Uterus (tissue), 4 donors: Measurements from ENCODE around the gene NELL1. TPM values are rescaled to one million over a fixed set of nuclear protein-coding genes. Genes with fewer than 3 reads are reported as not detected.

Source experiments
- DNase-seq, 2 donors: peaks; one replicate each; pipeline ENCODE4 v3.0.0-alpha.2; 2019 to 2020
- H3K27ac ChIP-seq, 2 donors: fragments of 200-600 bp; sonication (generic); 1 replicate in 1 of 2; 2 replicates in 1 of 2; pipeline ENCODE4 v1.5.1; 2016 to 2018
- H3K27me3 ChIP-seq, 2 donors: fragments of 200-600 bp; sonication (generic); one replicate each; pipeline ENCODE4 v1.5.1; 2018 to 2019; ENCODE audit warnings: control low read depth in 1 of 2
- H3K36me3 ChIP-seq, 2 donors: fragments of 200-600 bp; sonication (generic); one replicate each; pipeline ENCODE4 v1.5.1; 2019; ENCODE audit warnings: control low read depth in 1 of 2
- H3K4me1 ChIP-seq, 2 donors: fragments of 200-600 bp; sonication (generic); one replicate each; pipeline ENCODE4 v1.5.1; 2018 to 2019; ENCODE audit warnings: control low read depth in 1 of 2
- H3K4me3 ChIP-seq, 2 donors: fragments of 200-600 bp; sonication (generic); 1 replicate in 1 of 2; 2 replicates in 1 of 2; pipeline ENCODE4 v1.5.1; 2018 to 2019; ENCODE audit warnings: mild to moderate bottlenecking in 1 of 2
- H3K9me3 ChIP-seq, 2 donors: fragments of 200-600 bp; sonication (generic); one replicate each; pipeline ENCODE4 v1.5.1; 2019; ENCODE audit warnings: control low read depth in 1 of 2
- POLR2A ChIP-seq, 2 donors: fragments of 450-650 bp; IDR thresholded peaks; one replicate each; pipeline ENCODE4 v1.6.1; 2016; ENCODE audit warnings: antibody characterized with exemption in 2 of 2, mild to moderate bottlenecking in 1 of 2, moderate library complexity in 1 of 2
- intact Hi-C: fragments of 100-400 bp; cut with DNase I; formaldehyde crosslinking; loops from one replicate; pipeline ENCODE4 v1.15.1; 2023; ENCODE audit warnings: low total_unique reads
- total RNA-seq, 4 donors: library from RNA; depleted of rRNA in 3 of 4; stranded (reverse); fragments of >200 nt in 3 of 4; gene quantifications; one replicate each; pipeline versions ENCODE4 v1.1.0 to v1.2.4, GENCODE V29; 2014 to 2023
- TF ChIP-seq, protein P1 (sequence below), 4 experiments: fragments of 200-600 bp in 2 of 4; fragments of 450-650 bp in 2 of 4; sonication (generic) in 2 of 4; IDR thresholded peaks; one replicate each; pipeline ENCODE4 v1.5.1; 2016 to 2019; ENCODE audit warnings: antibody characterized with exemption in 4 of 4, mild to moderate bottlenecking in 2 of 4, moderate library complexity in 1 of 4
- donor health status: DM: yes; HTN: yes; CAD: no.

Gene NELL1
- total RNA-seq, 4 donors from 2014 or later = 0.34 to 25.1 TPM; not detected in 2

DNA sequence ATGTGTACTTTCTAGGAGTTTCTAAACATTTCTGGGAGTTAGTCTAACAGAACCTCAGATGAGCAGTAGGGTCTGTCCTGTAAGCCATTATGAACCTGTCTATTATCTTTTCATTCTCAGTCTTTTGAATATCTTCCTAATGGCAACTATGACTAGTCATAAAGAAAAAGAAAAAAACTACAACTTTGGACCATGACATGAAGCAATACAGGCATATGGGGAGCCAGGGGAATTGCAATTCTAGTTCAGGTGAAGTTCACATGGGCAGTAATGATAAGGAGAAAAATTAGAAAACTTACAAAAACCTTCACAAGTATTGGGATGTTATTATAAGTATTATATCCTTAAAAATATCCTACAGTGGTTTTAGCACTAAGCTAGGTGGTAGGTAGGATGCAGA, 874.5 kb downstream of the NELL1 start:
- Histone ChIP-seq H3K4me3 (no peak overlapping the region), H3K27me3 (no peaks in the 10 kb centered on the region), H3K4me1 (no peaks in the 10 kb centered on the region), H3K36me3 (no peaks in the 10 kb centered on the region), H3K9me3 (no peaks in the 10 kb centered on the region), H3K27ac (no peak overlapping the region)
- no peak for DNase-seq
- TF ChIP-seq, protein P1, sequence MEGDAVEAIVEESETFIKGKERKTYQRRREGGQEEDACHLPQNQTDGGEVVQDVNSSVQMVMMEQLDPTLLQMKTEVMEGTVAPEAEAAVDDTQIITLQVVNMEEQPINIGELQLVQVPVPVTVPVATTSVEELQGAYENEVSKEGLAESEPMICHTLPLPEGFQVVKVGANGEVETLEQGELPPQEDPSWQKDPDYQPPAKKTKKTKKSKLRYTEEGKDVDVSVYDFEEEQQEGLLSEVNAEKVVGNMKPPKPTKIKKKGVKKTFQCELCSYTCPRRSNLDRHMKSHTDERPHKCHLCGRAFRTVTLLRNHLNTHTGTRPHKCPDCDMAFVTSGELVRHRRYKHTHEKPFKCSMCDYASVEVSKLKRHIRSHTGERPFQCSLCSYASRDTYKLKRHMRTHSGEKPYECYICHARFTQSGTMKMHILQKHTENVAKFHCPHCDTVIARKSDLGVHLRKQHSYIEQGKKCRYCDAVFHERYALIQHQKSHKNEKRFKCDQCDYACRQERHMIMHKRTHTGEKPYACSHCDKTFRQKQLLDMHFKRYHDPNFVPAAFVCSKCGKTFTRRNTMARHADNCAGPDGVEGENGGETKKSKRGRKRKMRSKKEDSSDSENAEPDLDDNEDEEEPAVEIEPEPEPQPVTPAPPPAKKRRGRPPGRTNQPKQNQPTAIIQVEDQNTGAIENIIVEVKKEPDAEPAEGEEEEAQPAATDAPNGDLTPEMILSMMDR (IDR thresholded peaks at IDR 0.05) = no peak
- TF ChIP-seq POLR2A (IDR thresholded peaks at IDR 0.05) = no peak
- intact Hi-C loops = no loop called here

DNA sequence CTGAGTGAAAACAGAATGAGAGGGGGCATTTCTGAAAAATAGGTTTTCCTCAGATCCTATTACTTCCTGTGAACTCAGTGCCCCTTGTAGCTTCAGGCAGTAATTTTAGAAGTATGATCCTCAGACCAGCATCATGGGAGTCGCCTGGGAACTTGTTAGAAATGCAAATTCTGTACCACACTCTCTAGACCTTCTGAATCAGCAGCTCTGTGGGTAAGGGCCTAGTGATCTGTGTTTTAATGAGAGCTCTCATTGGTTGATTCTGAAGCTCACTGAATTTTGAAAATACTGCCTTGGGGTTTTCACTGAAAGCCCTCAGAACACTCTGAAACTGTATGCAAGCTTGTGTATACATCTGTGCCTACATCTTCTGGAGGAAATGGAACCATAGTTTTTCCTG, 876.3 kb downstream of the NELL1 start:
- no peak overlapping the region for H3K27ac ChIP-seq
- DNase-seq = no peak
- H3K4me3 ChIP-seq = no peak overlapping the region
- intact Hi-C loops = no loop called here
- TF ChIP-seq, protein P1 (IDR thresholded peaks at IDR 0.05) = no peak
- TF ChIP-seq POLR2A (IDR thresholded peaks at IDR 0.05) = no peak
- H3K4me1 ChIP-seq = no peaks in the 10 kb centered on the region
- H3K27me3 ChIP-seq = no peaks in the 10 kb centered on the region
- H3K9me3 ChIP-seq = no peaks in the 10 kb centered on the region
- H3K36me3 ChIP-seq = no peaks in the 10 kb centered on the region

DNA sequence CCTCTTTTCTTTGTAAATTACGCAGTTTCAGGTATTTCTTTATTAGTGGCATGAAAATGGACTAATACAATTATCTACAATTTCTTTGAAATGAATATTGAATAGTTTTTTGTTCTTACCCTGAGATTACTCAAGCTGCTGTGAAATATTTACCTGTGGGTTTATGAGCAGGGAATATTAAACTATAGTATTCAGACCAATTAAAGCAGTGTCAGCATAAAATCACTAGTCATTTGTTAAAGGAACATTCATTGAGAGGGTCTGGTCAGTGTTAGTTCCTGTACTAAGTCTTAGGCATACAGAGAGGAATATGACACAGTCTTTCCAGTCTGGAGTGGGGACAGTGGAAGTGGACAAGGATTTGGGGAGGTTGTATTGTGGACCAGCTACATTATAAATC, 877.3 kb downstream of the NELL1 start:
- H3K4me1 ChIP-seq = no peaks in the 10 kb centered on the region
- intact Hi-C loops = no loop called here
- H3K4me3 ChIP-seq = no peak overlapping the region
- no peak overlapping the region for H3K27ac ChIP-seq
- H3K9me3 ChIP-seq = no peaks in the 10 kb centered on the region
- H3K27me3 ChIP-seq = no peaks in the 10 kb centered on the region
- H3K36me3 ChIP-seq = no peaks in the 10 kb centered on the region
- no peak for DNase-seq
- no peak for TF ChIP-seq POLR2A (IDR thresholded peaks at IDR 0.05)
- TF ChIP-seq, protein P1 (IDR thresholded peaks at IDR 0.05) = no peak

DNA sequence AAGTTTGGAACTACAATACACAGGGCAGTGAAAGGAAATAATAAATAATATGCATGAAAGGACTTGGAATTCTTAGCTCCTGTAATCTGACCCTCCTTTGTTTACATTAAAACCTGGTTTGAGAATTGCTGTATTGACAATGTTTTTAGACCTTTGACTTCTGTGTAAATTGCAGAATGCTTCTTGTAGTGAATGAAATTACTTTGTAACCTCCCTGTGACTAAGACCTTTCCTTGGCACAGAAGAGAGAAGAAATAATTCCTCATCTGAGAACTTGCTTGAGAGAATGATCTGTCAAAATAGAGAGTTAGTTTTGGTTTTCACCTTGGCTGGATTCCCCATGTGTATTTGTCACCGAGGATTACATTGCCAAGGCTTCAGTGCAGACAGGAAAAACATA, 883.5 kb downstream of the NELL1 start:
- H3K36me3 ChIP-seq = no peaks in the 10 kb centered on the region
- H3K27me3 ChIP-seq = no peaks in the 10 kb centered on the region
- DNase-seq = no peak
- TF ChIP-seq, protein P1 (IDR thresholded peaks at IDR 0.05) = no peak
- TF ChIP-seq POLR2A (IDR thresholded peaks at IDR 0.05) = no peak
- H3K4me3 ChIP-seq = no peak overlapping the region
- no peak overlapping the region for H3K27ac ChIP-seq
- no peaks in the 10 kb centered on the region for H3K4me1 ChIP-seq
- no peaks in the 10 kb centered on the region for H3K9me3 ChIP-seq
- intact Hi-C loops = no loop called here

DNA sequence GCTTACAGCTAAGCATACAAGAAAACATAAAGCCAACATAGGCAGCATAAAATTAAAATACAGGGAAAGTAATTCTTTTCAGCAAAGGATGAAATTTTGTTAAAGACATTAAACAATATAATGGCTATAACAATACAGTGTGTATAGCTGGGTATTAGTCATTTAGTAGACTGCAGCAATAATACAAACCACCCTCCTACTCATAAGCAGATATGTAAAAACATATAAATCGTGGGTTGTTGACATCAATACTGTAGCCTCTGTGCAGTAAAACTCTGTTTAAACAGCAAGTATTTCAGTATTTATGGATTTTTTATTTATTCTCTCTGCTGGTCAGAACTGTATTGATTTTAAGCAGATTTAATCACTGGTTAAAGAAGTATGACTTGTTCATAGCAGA, 884.4 kb downstream of the NELL1 start:
- DNase-seq = no peak
- intact Hi-C loops = no loop called here
- H3K27me3 ChIP-seq = no peaks in the 10 kb centered on the region
- no peaks in the 10 kb centered on the region for H3K9me3 ChIP-seq
- H3K27ac ChIP-seq = no peak overlapping the region
- no peaks in the 10 kb centered on the region for H3K36me3 ChIP-seq
- TF ChIP-seq, protein P1 (IDR thresholded peaks at IDR 0.05) = no peak
- TF ChIP-seq POLR2A (IDR thresholded peaks at IDR 0.05) = no peak
- no peak overlapping the region for H3K4me3 ChIP-seq
- H3K4me1 ChIP-seq = no peaks in the 10 kb centered on the region
